Measurements from ENCODE around the gene PPDPF.
"Not testable (repeated sequence)": the region's sequence is repeated elsewhere in the genome, so short reads cannot be mapped to it uniquely, and the experiment has no call there.

The PPDPF gene

DNA sequence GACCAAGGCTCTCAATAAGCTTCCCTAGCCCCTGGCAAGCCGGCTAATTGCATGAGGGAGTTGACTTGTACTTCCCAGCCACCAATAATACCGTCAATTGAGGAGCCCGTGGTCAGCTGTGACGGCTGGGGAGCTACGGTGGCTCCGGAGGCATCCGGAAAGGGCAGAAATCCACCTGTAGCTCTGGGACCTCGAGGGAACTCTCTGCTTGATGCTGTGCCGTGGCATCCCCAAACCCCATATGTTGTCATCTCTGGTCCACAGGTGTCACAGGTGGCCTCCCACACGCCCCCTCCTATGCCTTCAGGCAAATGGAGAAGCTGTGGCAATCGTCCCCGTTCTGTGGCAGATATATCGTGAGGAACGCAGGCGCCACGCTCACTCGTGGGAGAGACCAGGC is 42.6 kb upstream of the PPDPF start:
- Histone ChIP-seq H3K27me3 (ENCODE audit: insufficient read depth, low read depth) (peaks cover 100% of the 10 kb centered on the region), H2AFZ (ENCODE audit: low read depth) (no peak overlapping the region), H3K27ac (no peak overlapping the region), H3K4me2 (no peak overlapping the region), H3K4me3 (IDR thresholded peaks at IDR 0.05; ENCODE audit: insufficient read depth, low read depth, low read length) (no peak overlapping the region), H3K4me1 (ENCODE audit: low read depth, poor library complexity, severe bottlenecking) (peaks cover 9% of the 10 kb centered on the region), H3K79me2 (ENCODE audit: insufficient read depth, low read depth) (no peaks in the 10 kb centered on the region), H3K9ac (no peak overlapping the region), H4K20me1 (ENCODE audit: insufficient read depth) (no peaks in the 10 kb centered on the region), H3K36me3 (ENCODE audit: insufficient read depth) (no peaks in the 10 kb centered on the region)
- TF ChIP-seq, protein P1, sequence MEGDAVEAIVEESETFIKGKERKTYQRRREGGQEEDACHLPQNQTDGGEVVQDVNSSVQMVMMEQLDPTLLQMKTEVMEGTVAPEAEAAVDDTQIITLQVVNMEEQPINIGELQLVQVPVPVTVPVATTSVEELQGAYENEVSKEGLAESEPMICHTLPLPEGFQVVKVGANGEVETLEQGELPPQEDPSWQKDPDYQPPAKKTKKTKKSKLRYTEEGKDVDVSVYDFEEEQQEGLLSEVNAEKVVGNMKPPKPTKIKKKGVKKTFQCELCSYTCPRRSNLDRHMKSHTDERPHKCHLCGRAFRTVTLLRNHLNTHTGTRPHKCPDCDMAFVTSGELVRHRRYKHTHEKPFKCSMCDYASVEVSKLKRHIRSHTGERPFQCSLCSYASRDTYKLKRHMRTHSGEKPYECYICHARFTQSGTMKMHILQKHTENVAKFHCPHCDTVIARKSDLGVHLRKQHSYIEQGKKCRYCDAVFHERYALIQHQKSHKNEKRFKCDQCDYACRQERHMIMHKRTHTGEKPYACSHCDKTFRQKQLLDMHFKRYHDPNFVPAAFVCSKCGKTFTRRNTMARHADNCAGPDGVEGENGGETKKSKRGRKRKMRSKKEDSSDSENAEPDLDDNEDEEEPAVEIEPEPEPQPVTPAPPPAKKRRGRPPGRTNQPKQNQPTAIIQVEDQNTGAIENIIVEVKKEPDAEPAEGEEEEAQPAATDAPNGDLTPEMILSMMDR (conservative IDR thresholded peaks at IDR 0.05; ENCODE audit: low read depth, low read length): no peak

DNA sequence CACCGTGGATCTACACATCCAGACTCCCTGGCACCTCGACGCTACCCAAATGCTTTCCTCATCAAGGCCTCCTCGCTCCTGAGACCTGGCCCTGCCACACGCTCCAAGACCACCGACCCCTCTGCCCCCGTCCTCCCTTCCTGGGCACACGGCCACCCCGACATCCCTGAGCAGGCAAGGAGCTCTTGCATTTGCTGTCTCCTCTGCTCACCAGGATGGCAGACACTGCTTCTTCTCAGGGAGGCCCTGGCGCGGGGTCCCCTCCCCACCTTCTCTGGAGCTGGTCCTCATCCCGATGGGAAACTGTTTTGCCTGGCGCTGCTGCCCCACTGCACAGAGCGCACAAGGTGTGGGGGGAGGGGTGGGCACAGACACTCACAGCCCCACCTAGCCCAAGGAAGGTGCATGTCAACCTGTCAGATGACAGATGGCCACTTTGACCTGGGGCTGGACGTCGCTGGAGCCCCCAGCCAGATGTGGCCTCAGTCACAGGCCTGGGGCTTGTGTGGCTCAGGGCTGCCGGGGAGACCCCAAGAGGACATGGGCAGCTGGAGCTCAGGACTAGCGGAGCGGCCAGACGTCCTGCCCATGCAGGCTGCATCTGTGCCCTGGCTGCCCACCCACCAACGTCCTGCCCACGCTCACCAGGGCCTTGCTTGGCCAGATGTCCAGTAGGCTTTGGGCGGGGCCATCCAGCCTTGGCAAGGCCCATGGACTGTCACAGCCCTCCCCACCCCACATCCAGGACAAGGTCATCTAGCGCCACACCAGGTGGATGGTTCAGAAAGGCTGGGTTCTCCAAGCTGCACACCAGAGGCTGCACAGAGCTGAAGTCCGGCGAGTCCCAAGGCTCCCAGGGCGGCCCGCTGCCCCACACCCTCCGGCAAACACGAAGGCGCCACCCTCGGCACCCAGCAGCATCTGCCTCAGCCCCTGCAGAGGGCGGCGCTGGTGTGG is 41.9 kb upstream of the PPDPF start:
- Histone ChIP-seq H4K20me1 (ENCODE audit: insufficient read depth) (no peaks in the 10 kb centered on the region), H3K79me2 (ENCODE audit: insufficient read depth, low read depth) (no peaks in the 10 kb centered on the region), H3K4me3 (IDR thresholded peaks at IDR 0.05; ENCODE audit: insufficient read depth, low read depth, low read length) (no peak overlapping the region), H2AFZ (ENCODE audit: low read depth) (no peak overlapping the region), H3K27me3 (ENCODE audit: insufficient read depth, low read depth) (peaks cover 100% of the 10 kb centered on the region), H3K9ac (no peak overlapping the region), H3K4me1 (ENCODE audit: low read depth, poor library complexity, severe bottlenecking) (peaks cover 16% of the 10 kb centered on the region), H3K4me2 (no peak overlapping the region), H3K27ac (no peak overlapping the region), H3K36me3 (ENCODE audit: insufficient read depth) (no peaks in the 10 kb centered on the region)
- TF ChIP-seq, protein P1 (conservative IDR thresholded peaks at IDR 0.05; ENCODE audit: low read depth, low read length): no peak

DNA sequence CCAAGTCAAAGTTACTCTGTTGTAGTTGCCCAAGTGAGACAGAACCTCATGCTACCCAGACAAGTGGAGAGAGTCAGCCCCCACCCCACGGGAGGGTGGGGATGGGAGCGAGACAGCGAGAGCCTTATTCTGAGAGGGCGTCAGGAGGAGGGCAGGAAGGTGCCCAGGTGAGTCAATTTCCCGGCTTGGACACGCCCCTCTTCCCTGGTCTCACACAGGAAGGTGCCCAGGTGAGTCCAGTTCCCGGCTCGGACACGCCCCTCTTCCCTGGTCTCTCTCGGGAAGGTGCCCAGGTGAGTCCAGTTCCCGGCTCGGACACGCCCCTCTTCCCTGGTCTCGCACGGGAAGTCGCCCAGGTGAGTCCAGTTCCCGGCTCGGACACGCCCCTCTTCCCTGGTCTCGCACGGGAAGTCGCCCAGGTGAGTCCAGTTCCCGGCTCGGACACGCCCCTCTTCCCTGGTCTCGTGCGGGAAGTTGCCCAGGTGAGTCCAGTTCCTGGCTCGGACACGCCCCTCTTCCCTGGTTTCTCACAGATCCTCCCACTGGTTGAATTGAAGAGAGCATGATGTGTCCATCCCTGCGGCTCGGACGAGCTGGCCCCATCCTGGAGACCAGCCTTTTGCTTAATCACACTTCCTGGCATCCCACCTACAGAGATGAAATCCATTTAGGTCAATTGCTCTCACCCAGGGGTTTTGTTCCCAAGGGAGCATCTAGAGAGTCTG is 40.7 kb upstream of the PPDPF start:
- H3K4me2 ChIP-seq; H3K27ac ChIP-seq; H3K9ac ChIP-seq; H3K79me2 ChIP-seq (ENCODE audit: insufficient read depth, low read depth); H3K36me3 ChIP-seq (ENCODE audit: insufficient read depth); H2AFZ ChIP-seq (ENCODE audit: low read depth); H4K20me1 ChIP-seq (ENCODE audit: insufficient read depth); H3K4me3 ChIP-seq (IDR thresholded peaks at IDR 0.05; ENCODE audit: insufficient read depth, low read depth, low read length): not testable (repeated sequence)
- Histone ChIP-seq H3K27me3 (ENCODE audit: insufficient read depth, low read depth) (peaks cover 99% of the 10 kb centered on the region), H3K4me1 (ENCODE audit: low read depth, poor library complexity, severe bottlenecking) (peaks cover 16% of the 10 kb centered on the region)

DNA sequence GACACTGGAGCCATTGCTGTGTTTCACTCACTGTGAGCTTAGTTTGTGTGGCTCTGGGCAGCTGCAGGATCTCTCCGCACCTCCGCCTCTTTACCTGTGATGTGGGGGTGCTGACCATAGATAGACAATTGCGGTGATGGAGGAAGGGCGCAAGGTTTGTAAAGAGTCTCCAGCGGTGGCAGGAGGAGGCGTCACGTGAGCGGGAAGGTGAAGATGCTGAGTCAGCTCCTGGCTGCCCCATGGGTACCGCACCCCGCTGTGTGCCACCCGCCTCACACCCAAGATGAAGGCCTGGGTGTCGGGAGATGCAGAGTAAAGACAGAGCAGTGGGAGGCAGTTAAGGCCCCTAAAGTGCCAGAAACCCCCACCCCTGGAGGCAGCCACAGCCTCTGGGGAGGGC is 39.1 kb upstream of the PPDPF start:
- Histone ChIP-seq H3K79me2 (ENCODE audit: insufficient read depth, low read depth) (no peaks in the 10 kb centered on the region), H3K4me1 (ENCODE audit: low read depth, poor library complexity, severe bottlenecking) (peaks cover 16% of the 10 kb centered on the region), H4K20me1 (ENCODE audit: insufficient read depth) (no peaks in the 10 kb centered on the region), H3K27me3 (ENCODE audit: insufficient read depth, low read depth) (peaks cover 97% of the 10 kb centered on the region), H2AFZ (ENCODE audit: low read depth) (no peak overlapping the region), H3K36me3 (ENCODE audit: insufficient read depth) (no peaks in the 10 kb centered on the region), H3K4me2 (no peak overlapping the region), H3K4me3 (IDR thresholded peaks at IDR 0.05; ENCODE audit: insufficient read depth, low read depth, low read length) (no peak overlapping the region), H3K9ac (no peak overlapping the region), H3K27ac (no peak overlapping the region)
- TF ChIP-seq, protein P1 (conservative IDR thresholded peaks at IDR 0.05; ENCODE audit: low read depth, low read length): no peak
